ENCODE measurements around the gene ADGRV1. TPM values are rescaled to one million over a fixed set of nuclear protein-coding genes. Genes with fewer than 3 reads are reported as not detected.

ADGRV1 gene
- total RNA-seq, 1 donor from 2014 or later = 0.13 TPM

DNA sequence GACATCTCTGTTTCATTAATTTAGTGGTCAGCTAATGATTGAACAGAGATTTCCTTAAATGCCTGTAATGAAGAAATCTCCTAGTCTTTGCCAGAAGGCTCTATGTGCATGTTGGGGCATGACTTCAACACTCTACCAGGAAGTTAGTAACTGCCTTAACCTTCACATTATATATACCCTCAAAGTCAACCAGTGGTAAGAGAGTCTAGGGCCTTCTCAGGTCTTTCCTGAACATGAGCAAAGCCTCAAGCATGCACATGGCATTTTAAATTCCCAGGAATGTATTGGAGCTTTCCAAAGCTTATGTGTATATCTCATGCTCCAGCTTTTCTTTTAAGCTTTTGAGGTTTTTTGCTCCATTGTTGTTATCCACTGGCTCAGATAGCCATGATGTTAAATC is 436.2 kb downstream of the ADGRV1 start:
- DNase-seq = no peak
- CTCF ChIA-PET = no interaction called here
- TF ChIP-seq, protein P1, sequence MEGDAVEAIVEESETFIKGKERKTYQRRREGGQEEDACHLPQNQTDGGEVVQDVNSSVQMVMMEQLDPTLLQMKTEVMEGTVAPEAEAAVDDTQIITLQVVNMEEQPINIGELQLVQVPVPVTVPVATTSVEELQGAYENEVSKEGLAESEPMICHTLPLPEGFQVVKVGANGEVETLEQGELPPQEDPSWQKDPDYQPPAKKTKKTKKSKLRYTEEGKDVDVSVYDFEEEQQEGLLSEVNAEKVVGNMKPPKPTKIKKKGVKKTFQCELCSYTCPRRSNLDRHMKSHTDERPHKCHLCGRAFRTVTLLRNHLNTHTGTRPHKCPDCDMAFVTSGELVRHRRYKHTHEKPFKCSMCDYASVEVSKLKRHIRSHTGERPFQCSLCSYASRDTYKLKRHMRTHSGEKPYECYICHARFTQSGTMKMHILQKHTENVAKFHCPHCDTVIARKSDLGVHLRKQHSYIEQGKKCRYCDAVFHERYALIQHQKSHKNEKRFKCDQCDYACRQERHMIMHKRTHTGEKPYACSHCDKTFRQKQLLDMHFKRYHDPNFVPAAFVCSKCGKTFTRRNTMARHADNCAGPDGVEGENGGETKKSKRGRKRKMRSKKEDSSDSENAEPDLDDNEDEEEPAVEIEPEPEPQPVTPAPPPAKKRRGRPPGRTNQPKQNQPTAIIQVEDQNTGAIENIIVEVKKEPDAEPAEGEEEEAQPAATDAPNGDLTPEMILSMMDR (IDR thresholded peaks at IDR 0.05) = no peak
- no peaks in the 10 kb centered on the region for H3K9me3 Mint-ChIP-seq
- POLR2A ChIA-PET = no interaction called here
- no peak overlapping the region for H3K27ac Mint-ChIP-seq
- intact Hi-C loops (cut with micrococcal nuclease) = no loop called here
- no peaks in the 10 kb centered on the region for H3K36me3 Mint-ChIP-seq (ENCODE audit: low read depth)
- no peak for ATAC-seq (ENCODE audit: low read depth)
- H3K27me3 Mint-ChIP-seq = no peaks in the 10 kb centered on the region
- H3K4me1 Mint-ChIP-seq = no peaks in the 10 kb centered on the region
- no peak overlapping the region for H3K4me3 Mint-ChIP-seq

DNA sequence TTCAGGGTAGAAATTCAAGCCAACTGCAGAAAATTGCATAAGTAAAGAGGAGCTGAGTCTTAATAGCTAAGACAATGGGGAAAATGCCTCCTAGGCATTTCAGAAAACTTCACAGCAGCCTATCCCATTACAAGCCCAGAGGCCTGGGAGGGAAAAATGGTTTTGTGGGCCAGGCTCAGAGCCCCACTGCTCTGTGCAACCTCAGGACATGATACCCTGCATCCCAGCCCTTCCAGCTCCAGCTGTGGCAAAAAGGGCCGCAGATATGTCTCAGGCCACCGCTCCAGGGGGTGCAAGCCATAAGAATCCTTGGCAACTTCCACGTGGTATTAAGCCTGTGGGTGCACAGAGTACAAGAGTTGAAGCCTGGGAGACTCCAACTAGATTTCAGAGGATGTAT is 437.5 kb downstream of the ADGRV1 start:
- Mint-ChIP-seq H3K27ac (no peak overlapping the region), H3K4me3 (no peak overlapping the region), H3K4me1 (no peaks in the 10 kb centered on the region), H3K27me3 (no peaks in the 10 kb centered on the region), H3K36me3 (ENCODE audit: low read depth) (no peaks in the 10 kb centered on the region), H3K9me3 (no peaks in the 10 kb centered on the region)
- no peak for ATAC-seq (ENCODE audit: low read depth)
- intact Hi-C loops (cut with micrococcal nuclease) = no loop called here
- ChIA-PET POLR2A (no interaction called here), CTCF (no interaction called here)
- DNase-seq = no peak
- TF ChIP-seq, protein P1 (IDR thresholded peaks at IDR 0.05) = no peak

DNA sequence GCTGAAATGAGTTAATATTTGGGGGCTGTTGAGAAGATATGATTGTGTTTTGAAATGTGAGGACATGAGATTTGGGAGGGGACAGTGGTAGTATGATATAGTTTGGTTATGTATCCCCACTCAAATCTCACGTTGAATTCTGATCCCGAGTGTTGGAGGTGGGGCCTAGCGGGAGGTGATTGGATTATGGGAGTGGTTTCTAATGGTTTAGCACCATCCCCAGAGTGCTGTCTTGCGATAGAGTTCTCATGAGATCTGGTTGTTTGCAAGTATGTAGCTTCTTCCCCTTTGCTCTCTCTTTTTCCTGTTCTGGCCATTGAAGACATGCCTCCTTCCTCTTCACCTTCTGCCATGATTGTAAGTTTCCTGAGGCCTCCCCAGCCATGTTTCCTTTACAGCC is 438.5 kb downstream of the ADGRV1 start:
- Mint-ChIP-seq H3K9me3 (no peaks in the 10 kb centered on the region), H3K4me3 (no peak overlapping the region), H3K27me3 (no peaks in the 10 kb centered on the region), H3K27ac (no peak overlapping the region), H3K4me1 (no peaks in the 10 kb centered on the region), H3K36me3 (ENCODE audit: low read depth) (no peaks in the 10 kb centered on the region)
- POLR2A ChIA-PET = no interaction called here
- TF ChIP-seq, protein P1 (IDR thresholded peaks at IDR 0.05) = no peak
- intact Hi-C loops (cut with micrococcal nuclease) = no loop called here
- no peak for DNase-seq
- ATAC-seq (ENCODE audit: low read depth) = no peak
- CTCF ChIA-PET = no interaction called here

DNA sequence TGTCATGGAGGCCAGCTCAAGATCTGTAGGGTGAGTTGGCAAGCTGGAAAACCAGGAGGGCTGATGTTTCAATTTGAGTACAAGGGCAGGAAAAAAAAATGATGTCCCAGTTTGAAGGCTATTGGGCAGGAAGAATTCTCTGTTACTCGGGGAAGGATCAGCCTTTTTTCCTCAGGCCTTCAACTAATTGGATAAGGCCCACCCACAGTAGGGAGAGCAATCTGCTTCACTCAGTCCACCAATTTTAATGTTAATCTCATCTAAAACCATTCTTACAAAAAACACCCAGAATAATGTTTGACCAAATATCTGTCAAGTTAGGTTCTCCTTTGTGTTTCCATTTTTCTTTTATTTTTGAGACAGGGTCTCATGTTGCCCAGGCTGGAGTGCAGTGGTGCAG is 442.1 kb downstream of the ADGRV1 start:
- H3K27ac Mint-ChIP-seq = no peak overlapping the region
- H3K27me3 Mint-ChIP-seq = peaks cover 5% of the 10 kb centered on the region
- H3K4me3 Mint-ChIP-seq = no peak overlapping the region
- DNase-seq (no peak), ATAC-seq (ENCODE audit: low read depth) (no peak)
- H3K9me3 Mint-ChIP-seq = no peaks in the 10 kb centered on the region
- CTCF ChIA-PET = no interaction called here
- intact Hi-C loops (cut with micrococcal nuclease) = no loop called here
- POLR2A ChIA-PET = no interaction called here
- TF ChIP-seq, protein P1 (IDR thresholded peaks at IDR 0.05) = no peak
- no peaks in the 10 kb centered on the region for H3K4me1 Mint-ChIP-seq
- no peaks in the 10 kb centered on the region for H3K36me3 Mint-ChIP-seq (ENCODE audit: low read depth)

DNA sequence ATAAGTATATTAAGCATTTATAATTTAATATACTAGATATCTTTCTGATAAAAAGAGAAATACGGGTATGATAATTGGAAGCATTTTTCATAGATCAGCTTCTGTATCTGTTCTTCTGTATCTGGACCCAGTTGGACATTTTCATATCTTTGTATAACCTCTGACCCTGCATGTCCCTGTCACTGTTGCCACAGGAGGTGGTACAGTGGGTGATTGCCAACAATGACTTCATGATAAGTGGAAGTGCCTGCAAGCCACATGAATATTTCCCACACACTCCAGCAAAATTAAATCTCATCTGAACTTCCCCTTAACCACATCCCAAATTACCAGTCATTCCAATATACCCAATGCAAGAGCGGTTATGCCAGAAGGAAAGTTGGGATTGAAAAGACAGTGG is 448.1 kb downstream of the ADGRV1 start:
- no peaks in the 10 kb centered on the region for H3K36me3 Mint-ChIP-seq (ENCODE audit: low read depth)
- ChIA-PET CTCF (no interaction called here), POLR2A (no interaction called here)
- DNase-seq = no peak
- peaks cover 5% of the 10 kb centered on the region for H3K27me3 Mint-ChIP-seq
- no peak overlapping the region for H3K27ac Mint-ChIP-seq
- no peak overlapping the region for H3K4me3 Mint-ChIP-seq
- intact Hi-C loops (cut with micrococcal nuclease) = no loop called here
- no peak for ATAC-seq (ENCODE audit: low read depth)
- H3K9me3 Mint-ChIP-seq = no peaks in the 10 kb centered on the region
- H3K4me1 Mint-ChIP-seq = no peaks in the 10 kb centered on the region
- TF ChIP-seq, protein P1 (IDR thresholded peaks at IDR 0.05) = no peak

Data from activated B cell treated with CpG ODN at 0.5 μM for 24 hours (primary cell).